ENCODE measurements around the gene MAPRE3.

The MAPRE3 gene

DNA sequence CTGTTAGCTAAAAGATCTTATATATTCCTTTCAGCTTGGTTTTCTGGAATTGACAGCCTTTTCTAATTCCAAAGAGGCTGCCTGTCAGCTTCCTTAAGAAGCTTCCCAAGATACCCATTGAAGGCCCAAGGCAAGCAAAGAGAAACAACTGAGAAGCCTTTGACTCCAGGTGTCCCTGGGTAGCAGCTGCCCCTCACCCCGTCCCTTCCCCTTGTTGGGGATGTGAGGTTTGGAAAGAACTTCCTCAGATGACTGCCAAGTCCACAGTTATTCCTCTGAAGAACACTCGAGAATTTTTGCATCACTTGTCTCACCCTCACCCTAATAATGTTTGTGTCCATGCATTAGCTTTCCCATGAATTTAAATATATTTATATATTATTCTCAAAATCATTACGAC, 13.3 kb downstream of the MAPRE3 start:
- no peak for DNase-seq (ENCODE audit: low read depth in 2 of 2)

DNA sequence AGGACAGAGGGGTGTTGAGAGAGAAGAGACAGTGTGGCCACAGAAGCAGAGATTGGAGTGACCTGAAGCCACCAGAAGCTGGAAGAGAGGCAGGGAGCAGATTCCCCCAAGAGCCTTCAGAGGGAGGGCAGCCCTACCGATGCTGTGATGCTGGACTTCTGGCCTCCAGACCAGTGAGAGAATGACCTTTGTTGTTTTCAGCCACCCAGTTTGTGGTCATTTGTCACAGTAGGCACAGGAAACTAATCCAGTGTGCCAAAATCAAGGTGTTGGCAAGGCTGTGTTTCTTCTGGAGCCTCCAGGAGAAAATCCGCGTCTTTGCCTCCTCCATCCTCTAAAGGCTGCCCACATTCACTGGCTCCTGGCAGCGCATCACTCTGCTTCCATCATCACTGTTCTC, 15.4 kb downstream of the MAPRE3 start:
- DNase-seq (ENCODE audit: low read depth in 2 of 2), result no peak

DNA sequence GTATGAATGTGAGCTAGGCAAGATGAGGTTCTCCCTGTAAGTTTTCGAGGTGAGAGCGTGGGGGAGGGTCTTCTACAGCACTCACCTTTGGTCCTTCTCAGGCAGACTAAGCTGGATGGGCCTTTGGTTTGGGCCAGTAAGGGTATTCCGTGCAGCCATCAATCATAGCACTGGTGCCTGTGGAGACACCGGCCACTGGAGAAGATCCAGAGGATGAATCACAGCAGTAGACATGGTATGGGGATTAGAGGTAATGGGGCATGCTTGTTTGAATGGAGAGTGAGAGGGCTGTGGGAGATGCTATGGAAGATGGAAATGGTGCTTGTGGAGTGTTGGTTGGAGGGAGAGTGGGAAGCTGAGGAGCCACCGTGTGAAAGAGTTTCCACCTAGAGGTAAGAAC, 16.1 kb downstream of the MAPRE3 start:
- DNase-seq (ENCODE audit: low read depth in 2 of 2), result no peak

DNA sequence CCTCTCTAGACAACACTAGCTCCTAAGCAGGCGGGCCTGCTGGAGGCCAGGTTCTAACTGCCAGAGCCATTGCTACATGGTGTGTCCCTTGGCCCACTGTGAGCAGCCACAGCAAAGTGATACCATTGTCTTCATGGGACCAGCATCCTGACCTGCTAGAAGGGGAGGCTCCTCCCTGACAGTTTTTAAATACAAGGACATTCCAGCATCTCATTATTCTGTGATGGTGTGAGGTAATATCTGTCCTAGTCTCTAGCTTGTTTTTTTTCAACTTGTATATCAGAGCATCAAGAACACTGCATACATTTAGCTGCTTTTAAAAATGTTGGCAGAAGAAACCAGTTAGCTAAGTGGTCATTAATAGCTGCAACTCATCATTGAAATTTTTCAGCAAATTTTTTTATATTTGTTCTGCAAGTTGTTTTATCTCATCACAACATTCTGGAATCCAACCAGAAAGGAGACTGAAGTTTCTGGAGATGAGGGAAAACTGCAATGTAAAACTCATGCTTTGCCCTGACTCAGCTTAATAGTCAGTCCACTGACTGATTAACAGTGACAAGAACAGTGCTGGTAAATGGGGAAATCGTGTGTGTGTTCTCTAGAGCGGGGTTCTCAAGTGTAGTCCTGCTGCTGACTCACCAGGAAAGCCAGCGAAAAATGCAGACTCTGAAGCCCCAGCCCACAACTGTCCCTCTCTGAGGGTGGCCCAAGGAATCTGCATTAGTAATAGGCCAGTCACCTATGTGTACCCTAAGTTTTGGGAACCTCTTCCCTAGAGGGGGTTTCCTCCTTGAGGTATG, 17.8 kb downstream of the MAPRE3 start:
- no peak for DNase-seq (ENCODE audit: low read depth in 2 of 2)

DNA sequence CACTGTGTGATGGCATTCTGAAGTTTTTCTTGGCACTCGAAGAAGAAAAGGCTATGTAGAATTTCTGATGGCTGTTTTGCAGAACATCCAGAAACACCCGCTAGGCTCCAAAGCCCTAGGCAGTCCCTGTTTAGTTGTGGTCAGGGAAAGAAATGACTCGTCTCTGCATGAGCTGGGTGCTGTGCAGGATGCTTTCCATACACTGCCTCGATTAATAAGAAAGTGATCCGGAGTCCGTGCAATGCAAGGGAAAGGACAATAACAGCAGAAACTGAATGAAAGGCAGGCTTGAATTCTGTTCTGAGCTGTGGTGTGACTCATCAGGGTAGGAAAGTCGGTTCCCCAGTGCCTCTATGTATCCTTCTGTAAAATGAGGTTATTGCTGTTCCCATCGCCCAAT, 18.7 kb downstream of the MAPRE3 start:
- no peak for DNase-seq (ENCODE audit: low read depth in 2 of 2)

DNA sequence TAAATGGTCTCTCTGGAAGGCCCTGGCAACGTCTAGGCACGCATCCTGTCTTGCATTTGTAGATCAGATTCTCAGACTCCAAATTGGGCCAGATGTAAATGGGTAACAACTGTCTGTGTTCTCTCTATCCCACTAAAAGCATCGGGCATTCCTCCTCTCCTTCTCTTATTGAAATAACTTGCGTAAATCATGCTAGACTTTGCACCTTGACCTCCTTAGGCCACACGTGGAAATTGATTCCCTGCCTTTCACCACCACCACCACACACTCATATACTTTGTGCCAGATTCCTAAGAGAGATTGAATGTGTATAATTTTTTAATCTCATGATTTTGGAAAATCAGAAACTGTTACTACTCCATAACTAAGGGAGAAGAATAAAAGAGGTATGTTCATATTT, 21.3 kb downstream of the MAPRE3 start:
- DNase-seq (ENCODE audit: low read depth in 2 of 2), result no peak

DNA sequence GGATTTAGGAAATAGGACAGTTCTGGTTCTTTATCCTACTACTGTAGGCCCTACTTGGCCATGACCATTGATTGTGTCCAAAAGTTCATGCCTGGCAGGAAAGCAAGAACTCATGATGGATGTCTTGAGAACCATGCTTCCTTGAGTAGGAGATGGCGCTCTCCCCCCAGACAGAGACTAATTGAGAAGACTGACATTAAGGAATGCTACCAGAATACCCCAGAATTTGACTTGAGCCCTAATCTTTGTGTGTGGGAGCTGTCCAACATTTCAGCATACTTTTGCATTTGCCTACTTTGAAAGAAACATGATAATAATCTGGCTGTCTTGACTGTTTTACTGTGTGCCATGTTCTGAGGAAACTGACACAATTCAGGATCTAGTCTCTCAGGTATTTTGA, 23.3 kb downstream of the MAPRE3 start:
- no peak for DNase-seq (ENCODE audit: low read depth in 2 of 2)

DNA sequence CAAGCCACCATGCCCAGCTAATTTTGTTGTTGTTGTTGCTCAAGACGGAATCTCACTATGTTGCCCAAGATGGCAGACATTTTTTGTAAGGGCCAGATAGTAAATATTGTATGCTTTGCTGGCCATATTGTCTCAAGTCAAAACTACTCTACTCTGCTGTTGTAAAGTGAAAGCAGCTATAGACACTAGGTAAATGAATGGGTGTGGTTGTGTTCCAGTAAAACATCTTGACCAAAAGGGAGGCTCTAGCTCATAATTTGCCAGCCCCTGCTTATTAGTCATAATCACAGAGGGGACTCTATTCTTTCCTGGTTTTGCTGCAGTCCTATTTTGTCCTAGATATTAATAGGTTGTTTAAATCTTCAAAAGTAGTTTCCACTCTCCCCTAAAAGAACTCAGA, 24.5 kb downstream of the MAPRE3 start:
- no peak for DNase-seq (ENCODE audit: low read depth in 2 of 2)

DNA sequence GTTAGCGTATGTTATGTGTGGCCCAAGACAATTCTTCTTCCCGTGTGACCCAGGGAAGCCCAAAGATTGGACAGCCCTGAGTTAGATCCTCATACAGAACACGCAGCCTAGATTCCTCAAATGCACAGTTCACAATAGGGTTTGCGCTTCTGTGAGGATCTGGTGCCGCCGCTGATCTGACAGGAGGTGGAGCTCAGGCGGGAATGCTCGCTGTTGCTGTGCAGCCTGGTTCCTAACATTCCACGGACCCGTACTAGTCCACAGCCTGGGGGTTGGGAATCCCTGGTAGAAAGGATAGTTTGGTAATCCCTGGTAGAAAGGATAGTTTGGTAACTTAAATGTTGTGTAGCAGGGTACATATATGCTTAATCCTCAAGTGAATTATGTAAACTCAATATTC, 27.0 kb downstream of the MAPRE3 start:
- no peak for DNase-seq (ENCODE audit: low read depth in 2 of 2)

DNA sequence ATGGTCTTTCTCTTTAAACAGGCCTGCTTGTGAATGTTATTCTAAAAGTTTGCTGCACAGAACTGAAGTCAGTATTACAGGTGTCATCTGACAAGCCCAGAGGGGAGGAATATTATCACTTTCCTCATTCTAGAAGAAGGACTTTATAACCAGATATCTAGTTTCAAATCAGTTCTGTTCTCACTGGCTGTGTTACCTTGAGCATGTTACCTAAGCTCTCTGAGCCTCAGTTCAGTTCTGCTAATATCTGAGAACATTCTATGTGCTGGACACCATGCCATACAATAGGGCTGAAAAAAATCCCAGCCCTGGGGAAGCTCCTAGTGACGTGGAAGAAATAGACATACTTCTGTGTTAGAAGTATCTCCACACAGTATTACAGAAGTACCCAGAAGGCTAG, 27.9 kb downstream of the MAPRE3 start:
- no peak for DNase-seq (ENCODE audit: low read depth in 2 of 2)

DNA sequence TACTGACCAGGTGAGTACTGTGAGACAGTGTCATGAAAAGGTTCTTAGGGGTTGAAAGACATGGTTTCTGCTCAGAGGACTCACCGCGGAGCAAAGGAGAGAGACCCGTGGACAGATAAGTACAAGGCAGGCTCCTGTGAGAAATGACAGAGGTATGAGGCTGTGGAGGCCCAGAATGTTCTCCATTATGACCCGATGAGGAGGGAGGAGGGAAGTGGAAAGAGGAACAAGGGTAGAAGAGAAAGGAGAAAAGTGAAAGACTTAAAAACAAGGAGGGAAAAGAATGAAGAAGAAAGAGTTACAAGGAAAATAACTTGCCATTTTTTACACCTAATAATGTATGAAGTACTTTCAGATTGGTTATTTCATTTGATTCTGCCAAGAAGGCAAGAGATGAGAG, 29.8 kb downstream of the MAPRE3 start:
- DNase-seq (ENCODE audit: low read depth in 2 of 2), result no peak

DNA sequence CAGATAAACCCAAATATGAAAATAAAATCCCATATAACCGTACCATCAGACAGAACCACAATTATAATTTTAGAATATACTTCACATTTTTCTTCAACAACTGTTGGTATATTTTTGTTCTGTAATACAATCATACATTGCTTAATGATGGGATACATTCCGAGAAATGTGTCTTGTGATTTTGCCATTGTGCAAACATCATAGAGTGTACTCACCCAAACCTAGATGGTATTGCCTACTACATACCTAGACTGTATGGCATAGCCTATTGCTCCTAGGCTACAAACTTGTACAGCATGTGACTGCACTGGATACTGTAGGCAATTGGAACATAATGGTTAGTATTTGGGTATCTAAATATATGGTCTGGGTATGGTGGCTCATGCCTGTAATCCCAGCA, 30.6 kb downstream of the MAPRE3 start:
- DNase-seq (ENCODE audit: low read depth in 2 of 2), result no peak

DNA sequence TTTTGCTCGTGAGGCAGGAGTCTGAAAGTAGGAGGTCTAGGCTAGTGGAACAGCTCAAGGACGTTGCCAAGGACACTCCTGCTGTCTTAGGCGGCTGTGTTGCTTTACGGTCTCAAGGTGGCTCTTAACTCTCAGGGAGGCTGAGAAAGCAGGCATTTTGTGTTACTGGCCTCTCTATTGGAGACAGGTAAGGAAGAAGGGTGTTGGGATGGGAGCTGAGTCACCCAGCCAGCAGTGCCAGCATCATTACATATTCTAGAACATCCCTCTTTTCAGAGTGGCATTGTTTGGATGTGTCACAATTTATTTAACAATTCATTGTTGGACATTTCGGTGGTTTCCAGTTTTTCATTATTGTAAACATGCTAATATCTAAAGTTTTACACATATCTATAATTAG, 31.5 kb downstream of the MAPRE3 start:
- DNase-seq (ENCODE audit: low read depth in 2 of 2), result no peak

DNA sequence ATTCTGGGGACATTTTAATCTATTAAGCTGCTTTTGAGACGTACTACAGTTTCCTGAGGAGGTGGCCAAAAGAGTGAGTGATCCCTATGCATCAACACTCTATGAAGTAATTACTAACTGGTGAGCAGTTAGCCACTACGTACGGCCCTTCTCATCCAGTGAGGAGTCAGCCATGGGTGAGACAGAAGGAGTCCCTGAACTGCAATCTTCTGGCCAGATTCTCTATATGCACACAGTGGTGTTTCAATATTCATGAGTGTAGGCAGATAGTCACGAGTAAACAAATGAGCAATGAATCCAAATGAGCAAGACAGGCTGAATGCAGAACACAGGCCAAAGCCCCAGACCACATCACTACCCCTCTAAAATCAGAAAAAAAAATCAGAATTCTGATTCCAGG, 32.6 kb downstream of the MAPRE3 start:
- DNase-seq (ENCODE audit: low read depth in 2 of 2), result no peak

DNA sequence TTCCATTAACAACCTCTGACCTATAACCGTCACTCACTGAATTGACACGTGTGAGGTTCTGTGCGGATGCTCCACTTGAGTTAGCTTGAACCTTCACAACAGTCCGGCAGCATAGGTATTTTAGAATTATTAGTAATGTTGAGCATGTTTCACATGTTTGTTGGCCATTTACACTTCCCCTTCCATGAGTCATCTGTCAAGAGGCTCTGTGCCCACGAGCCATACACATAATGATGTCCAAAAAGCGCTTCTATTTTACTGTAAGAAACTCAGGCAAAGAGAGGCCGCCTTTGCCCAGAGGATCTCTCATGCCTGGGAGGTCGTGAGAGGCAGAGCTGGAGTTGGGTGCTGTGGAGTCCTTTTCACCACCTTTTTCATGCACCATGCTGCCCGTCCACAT, 33.4 kb downstream of the MAPRE3 start:
- no peak for DNase-seq (ENCODE audit: low read depth in 2 of 2)

DNA sequence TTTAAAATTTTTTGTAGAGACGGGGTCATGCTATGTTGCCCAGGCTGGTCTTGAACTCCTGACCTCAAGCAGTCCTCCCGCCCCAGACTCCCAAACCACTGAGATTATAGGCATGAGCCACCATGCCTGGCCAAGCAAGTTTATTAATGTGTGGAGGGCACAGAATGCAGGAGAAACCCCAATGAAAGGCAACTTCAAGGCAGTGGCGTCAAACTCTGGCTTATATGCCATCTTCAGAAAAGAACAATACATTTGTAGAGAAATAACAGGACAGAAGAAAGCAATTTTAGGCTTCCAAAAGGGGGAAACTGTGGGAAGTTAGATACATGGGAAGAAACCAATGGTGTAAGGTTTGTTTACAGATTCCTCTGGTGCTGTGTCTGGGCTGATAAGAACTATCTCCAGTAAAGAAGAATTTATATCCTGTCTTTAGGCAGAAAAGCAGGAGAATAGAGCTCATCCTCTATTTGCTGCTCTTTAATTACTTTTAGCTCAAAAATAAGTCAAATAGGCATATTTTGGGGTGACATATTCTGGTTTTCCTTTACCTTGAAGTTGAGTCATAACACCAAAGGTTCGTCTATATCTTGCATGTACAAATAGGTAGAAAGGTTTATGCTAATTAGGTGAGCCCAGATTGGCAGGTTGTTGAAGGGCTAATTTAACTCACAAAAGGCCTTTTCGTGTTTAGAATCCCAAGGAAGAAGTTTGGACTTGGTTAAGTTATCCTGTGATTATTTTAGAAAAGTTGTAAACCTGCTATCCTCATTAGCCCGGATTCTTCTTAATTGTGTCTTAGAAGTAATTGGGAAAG, 36.4 kb downstream of the MAPRE3 start:
- DNase-seq (ENCODE audit: low read depth in 2 of 2), result no peak

DNA sequence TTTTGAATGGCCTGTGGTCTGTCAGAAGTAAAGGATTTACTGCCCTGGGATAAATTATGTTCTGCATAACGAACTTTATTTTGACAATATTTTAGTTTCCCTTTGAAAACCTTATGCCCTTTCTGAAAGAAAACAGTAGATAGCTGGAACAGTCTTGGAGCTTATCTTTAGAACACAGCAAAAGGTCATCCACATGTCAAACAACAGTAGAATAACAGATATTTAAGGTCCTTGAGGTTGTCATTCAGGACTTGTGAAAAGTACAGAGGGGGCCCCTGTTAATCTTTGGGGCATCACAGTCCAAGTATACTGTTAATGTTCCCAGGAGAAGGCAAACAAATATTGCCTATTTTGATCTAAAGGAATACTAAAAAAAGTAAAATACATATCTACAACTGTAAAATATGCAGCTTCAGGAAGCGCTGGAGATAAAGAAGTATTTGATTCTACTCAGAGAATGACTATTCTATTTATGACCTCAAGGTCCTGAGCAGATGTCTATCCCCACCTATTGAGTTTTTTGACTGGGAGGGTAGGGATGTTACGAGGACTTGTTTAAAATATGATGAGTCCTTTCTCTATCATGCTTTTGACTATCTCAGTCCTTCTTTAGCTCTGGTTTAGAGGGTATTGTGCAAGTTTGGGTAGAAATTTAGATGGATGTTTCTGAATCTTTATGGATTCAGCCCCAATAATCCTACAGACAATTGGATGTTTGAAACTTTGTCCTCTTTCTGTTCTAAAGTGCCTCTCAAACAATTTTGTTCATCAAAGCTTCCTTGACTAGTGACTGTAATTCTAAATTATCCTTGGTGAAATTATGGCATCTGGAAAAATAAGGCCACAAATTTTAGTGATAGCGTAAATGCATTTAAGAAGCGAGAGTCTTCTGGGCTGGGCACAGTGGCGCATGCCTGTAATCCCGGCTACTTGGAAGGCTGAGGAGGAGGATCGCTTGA, 37.3 kb downstream of the MAPRE3 start:
- no peak for DNase-seq (ENCODE audit: low read depth in 2 of 2)

DNA sequence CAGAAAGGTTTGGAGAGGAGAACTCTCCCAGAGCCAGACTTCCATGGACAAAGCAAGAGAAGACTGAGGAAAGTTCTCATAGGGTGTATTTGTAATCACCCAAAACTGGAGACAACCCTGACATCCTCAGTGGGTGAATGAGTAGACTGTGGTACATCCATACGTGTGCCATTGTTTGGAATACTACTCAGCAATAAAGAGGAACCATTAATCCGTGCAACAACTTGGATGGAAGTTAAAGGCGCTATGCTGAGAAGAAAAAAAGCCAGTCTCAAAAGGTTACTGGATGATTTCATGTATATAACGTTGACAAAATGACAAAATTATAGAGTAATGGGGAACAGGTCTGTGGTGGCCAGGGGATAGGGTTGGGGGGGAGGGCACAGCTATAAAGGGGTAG, 38.2 kb downstream of the MAPRE3 start:
- DNase-seq (ENCODE audit: low read depth in 2 of 2), result no peak

DNA sequence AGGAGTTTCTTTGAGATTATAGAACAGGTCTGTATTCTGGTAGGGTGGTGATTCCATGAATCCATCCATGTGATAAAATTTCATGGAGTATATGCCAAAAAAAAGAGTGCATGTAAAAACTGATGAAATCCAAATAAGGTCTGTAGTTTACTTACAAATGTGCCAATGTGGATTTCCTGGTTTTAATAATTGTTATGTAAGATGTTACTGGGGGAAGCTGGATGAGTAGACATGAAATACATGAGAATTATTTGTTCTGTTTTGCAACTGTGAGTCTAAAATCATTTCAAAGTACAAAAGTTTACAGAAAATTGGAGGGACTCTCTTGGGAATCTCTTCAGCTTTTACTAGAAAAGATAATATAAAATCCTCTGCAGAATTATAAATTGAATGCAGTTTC, 38.6 kb downstream of the MAPRE3 start:
- DNase-seq (ENCODE audit: low read depth in 2 of 2), result no peak

DNA sequence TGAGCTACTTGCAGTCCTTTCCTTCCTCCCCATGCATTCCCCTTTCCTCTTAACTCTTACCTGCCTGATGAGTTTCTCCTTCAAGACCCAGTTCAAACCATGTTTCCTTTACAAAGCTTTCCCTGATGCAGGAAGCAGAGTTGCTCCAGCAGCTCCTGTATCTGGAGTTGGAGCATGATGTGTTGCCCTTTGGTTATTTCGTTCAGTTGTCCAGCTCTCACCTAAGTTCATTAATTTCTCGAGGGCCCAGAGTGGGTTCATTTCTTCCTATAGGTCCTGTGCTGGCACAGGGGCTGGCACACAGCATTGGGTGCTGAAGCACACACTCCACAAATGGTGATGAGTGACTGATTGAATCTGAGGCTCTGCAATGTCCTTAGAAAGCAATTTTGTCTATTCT, 39.3 kb downstream of the MAPRE3 start:
- no peak for DNase-seq (ENCODE audit: low read depth in 2 of 2)

DNA sequence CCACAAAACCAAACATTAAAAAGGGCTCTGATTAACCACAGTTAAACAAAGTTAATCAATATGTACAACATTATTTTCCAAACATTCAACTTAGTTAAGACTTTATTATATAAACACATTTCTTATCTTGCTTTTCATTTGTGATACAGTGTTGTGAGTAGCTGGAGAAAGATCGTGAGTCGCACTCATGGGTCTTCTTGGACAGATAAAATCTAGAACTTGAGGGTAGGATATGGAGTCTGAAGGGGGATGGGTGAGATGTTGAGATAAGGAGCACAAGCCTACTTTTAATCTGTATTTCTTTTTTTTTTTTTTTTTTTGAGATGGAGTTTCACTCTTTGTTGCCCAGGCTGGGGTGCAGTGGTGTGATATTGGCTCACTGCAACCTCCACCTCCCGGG, 39.7 kb downstream of the MAPRE3 start:
- DNase-seq (ENCODE audit: low read depth in 2 of 2), result no peak

DNA sequence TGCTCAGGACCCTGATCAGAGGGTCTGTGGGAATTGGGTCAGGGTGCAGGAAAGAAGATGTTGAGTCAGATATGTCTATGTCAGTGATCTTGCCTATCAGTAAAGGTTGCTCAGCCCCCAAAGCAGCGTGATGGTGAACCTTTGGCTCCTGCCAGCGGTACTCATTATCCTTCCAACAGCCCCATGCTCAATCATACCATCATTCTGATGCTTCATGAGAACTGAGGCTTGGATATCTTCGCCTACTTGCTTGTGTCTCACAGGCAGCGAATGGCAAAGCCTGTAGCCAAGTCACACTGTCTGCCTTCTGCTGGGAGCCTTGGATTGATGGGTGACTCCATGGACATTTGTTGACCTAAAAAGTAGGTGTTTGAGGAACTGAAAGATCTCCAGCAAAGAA, 43.3 kb downstream of the MAPRE3 start:
- no peak for DNase-seq (ENCODE audit: low read depth in 2 of 2)

All from stimulated activated CD4-positive, alpha-beta T cell treated with anti-CD3 and anti-CD28 coated beads, Interleukin-4, amount 100 ng/mL, for 48 hours (primary cell).